MCF 10A (cell line): ENCODE measurements around the gene KDM4C. TPM values are rescaled to one million over a fixed set of nuclear protein-coding genes. Genes with fewer than 3 reads are reported as not detected.

Experiments used
- BruUV-seq: library from RNA; stranded (reverse); fragments of 400-500 nt; replicated peaks from 2 replicates; lab custom pipeline; 2021; lab: Mats Ljungman, UMichigan
- CTCF ChIA-PET: fragments of 300-600 bp; sonication (Branson Sonifier 250); formaldehyde crosslinking; extraction: SDS; loops from one replicate; lab custom pipeline; 2021; ENCODE audit warnings: antibody characterized with exemption, inconsistent platforms; lab: Yijun Ruan, JAX
- POLR2A ChIA-PET: fragments of 300-600, 350-650 bp; sonication (Branson Sonifier 250); formaldehyde crosslinking; extraction: SDS; loops from one replicate; lab custom pipeline; 2020; ENCODE audit warnings: antibody characterized with exemption, inconsistent platforms; lab: Yijun Ruan, JAX
- DNase-seq: peaks from one replicate; pipeline ENCODE4 v3.0.0-alpha.2; 2018; ENCODE audit not compliant: unreplicated experiment
- H3K27ac Mint-ChIP-seq: one replicate; pipeline ENCODE4 v1.8.0; 2022; ENCODE audit warnings: mild to moderate bottlenecking, low read depth, mixed read lengths; ENCODE audit not compliant: unreplicated experiment
- H3K27me3 Mint-ChIP-seq: one replicate; pipeline ENCODE4 v1.8.0; 2022; ENCODE audit warnings: mixed read lengths; ENCODE audit not compliant: insufficient read depth, unreplicated experiment
- H3K36me3 Mint-ChIP-seq: one replicate; pipeline ENCODE4 v1.8.0; 2022; ENCODE audit warnings: mild to moderate bottlenecking, moderate library complexity, mixed read lengths; ENCODE audit not compliant: insufficient read depth, unreplicated experiment
- H3K4me1 Mint-ChIP-seq: one replicate; pipeline ENCODE4 v1.8.0; 2022; ENCODE audit warnings: mixed read lengths; ENCODE audit not compliant: insufficient read depth, unreplicated experiment
- H3K4me3 Mint-ChIP-seq: one replicate; pipeline ENCODE4 v1.8.0; 2022; ENCODE audit warnings: mild to moderate bottlenecking, moderate library complexity, mixed read lengths; ENCODE audit not compliant: unreplicated experiment
- H3K9me3 Mint-ChIP-seq: one replicate; pipeline ENCODE4 v1.8.0; 2022; ENCODE audit warnings: mixed read lengths; ENCODE audit not compliant: unreplicated experiment
- intact Hi-C: fragments of 100-400 bp; cut with micrococcal nuclease; formaldehyde crosslinking; loops from 2 replicates; pipeline ENCODE4 v1.14.1; 2022
- total RNA-seq: library from RNA; stranded (reverse); gene quantifications from 2 replicates; pipeline ENCODE4 v1.2.3, GENCODE V29; 2022
- TF ChIP-seq, protein P1 (sequence below): fragments of 200-600 bp; IDR thresholded peaks from one replicate; pipeline ENCODE4 v1.8.0; 2022; ENCODE audit warnings: antibody characterized with exemption, mild to moderate bottlenecking; ENCODE audit not compliant: unreplicated experiment

KDM4C gene
- total RNA-seq, 1 experiment from 2014 or later, result 29.5 TPM

DNA sequence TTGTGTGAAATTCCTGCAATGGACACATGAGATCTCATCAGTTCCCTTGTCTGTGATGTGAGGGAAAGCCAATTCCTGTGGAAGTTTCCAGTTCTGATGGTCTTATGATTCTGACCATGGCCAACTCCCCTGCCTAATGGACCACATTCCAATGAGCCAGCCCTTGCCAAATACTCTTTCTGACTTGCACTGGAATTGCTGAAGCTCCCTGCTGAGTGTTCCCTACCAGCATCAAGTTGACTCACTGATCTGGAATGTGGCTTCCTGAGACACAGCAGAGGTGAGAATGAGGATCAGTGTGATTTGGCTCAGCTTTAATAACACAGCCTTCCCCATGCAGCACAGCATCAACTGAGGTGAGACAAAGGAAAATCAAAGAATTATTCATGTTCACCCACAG lies 427.8 kb downstream of the KDM4C start:
- ChIA-PET CTCF (interaction anchor here (0.8 to 3.1 kb wide), 7 partner anchors 9 to 150 kb away, joined by 3 to 13 read pairs (median 4); no protein-coding TSS in a partner anchor), POLR2A (interaction anchor here (0.7 to 1.0 kb wide), 4 partner anchors 9 to 39 kb away, joined by 3 to 4 read pairs (median 4); no protein-coding TSS in a partner anchor)
- Mint-ChIP-seq H3K27me3 (no peaks in the 10 kb centered on the region), H3K36me3 (peaks cover 11% of the 10 kb centered on the region), H3K9me3 (peaks cover 2% of the 10 kb centered on the region), H3K27ac (no peak overlapping the region), H3K4me3 (no peak overlapping the region), H3K4me1 (peaks cover 14% of the 10 kb centered on the region)
- TF ChIP-seq, protein P1, sequence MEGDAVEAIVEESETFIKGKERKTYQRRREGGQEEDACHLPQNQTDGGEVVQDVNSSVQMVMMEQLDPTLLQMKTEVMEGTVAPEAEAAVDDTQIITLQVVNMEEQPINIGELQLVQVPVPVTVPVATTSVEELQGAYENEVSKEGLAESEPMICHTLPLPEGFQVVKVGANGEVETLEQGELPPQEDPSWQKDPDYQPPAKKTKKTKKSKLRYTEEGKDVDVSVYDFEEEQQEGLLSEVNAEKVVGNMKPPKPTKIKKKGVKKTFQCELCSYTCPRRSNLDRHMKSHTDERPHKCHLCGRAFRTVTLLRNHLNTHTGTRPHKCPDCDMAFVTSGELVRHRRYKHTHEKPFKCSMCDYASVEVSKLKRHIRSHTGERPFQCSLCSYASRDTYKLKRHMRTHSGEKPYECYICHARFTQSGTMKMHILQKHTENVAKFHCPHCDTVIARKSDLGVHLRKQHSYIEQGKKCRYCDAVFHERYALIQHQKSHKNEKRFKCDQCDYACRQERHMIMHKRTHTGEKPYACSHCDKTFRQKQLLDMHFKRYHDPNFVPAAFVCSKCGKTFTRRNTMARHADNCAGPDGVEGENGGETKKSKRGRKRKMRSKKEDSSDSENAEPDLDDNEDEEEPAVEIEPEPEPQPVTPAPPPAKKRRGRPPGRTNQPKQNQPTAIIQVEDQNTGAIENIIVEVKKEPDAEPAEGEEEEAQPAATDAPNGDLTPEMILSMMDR, result no peak
- intact Hi-C loops, result loop anchor here (5.0 kb wide), 1 partner anchor 47 kb away; no protein-coding TSS in a partner anchor
- BruUV-seq, result no TSS peak
- peak; percentile 94 for DNase-seq

DNA sequence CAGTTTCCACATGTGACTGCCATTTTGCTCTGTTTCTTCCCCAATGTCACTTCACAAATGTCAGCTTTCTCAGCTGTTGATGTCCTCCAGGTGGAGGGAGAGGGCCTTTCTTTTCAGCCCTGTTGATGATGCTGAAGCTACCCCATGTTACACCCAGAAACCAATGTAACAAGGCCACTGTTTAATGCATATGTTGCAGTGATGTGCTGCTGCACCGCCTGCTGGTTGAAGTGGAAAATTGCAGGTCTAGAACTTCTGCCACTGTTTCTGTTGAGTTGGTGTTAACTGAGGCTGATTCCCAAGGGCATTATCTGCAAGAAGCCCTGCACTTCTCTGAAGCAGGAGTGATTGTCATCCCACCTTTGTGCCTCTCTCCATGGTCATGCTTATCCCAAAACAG lies 428.4 kb downstream of the KDM4C start:
- peaks cover 8% of the 10 kb centered on the region for H3K9me3 Mint-ChIP-seq
- H3K27ac Mint-ChIP-seq, result no peak overlapping the region
- no TSS peak for BruUV-seq
- peaks cover 14% of the 10 kb centered on the region for H3K4me1 Mint-ChIP-seq
- intact Hi-C loops, result loop anchor here (5.0 kb wide), 1 partner anchor 46 kb away; no protein-coding TSS in a partner anchor
- POLR2A ChIA-PET, result no interaction called here
- H3K27me3 Mint-ChIP-seq, result no peaks in the 10 kb centered on the region
- CTCF ChIA-PET, result interaction anchor here (0.9 to 3.1 kb wide), 7 partner anchors 10 to 150 kb away, joined by 3 to 13 read pairs (median 4); no protein-coding TSS in a partner anchor
- TF ChIP-seq, protein P1, result peak; percentile 63
- peaks cover 11% of the 10 kb centered on the region for H3K36me3 Mint-ChIP-seq
- no peak overlapping the region for H3K4me3 Mint-ChIP-seq
- peak; percentile 67 for DNase-seq

DNA sequence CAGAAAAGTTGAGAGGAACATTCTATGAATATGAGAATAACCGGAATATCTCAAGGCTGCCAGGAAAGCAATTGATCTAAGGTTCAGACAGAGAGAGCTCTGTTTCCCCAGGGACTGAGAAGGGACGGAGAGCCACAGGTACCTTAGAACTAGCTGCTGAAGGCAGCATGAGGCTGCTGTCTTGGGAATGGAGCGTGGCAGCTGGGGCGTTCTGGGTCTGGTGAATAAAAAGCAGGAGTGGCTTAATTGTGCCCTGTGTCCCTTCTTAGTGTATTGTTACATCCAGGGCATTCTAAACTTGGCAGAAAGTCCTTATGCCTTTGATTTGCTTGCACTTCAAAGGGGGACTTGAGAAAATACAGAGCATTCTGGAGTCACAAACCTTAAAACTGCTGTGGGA lies 434.5 kb downstream of the KDM4C start:
- intact Hi-C loops, result no loop called here
- no TSS peak for BruUV-seq
- TF ChIP-seq, protein P1, result no peak
- Mint-ChIP-seq H3K27me3 (no peaks in the 10 kb centered on the region), H3K27ac (no peak overlapping the region), H3K9me3 (peaks cover 20% of the 10 kb centered on the region), H3K4me1 (peaks cover 9% of the 10 kb centered on the region), H3K36me3 (peaks cover 6% of the 10 kb centered on the region), H3K4me3 (no peak overlapping the region)
- CTCF ChIA-PET, result interaction anchor here (0.6 kb wide), 2 partner anchors 9 to 48 kb away, joined by 3 to 5 read pairs; no protein-coding TSS in a partner anchor
- POLR2A ChIA-PET, result no interaction called here
- DNase-seq, result no peak

DNA sequence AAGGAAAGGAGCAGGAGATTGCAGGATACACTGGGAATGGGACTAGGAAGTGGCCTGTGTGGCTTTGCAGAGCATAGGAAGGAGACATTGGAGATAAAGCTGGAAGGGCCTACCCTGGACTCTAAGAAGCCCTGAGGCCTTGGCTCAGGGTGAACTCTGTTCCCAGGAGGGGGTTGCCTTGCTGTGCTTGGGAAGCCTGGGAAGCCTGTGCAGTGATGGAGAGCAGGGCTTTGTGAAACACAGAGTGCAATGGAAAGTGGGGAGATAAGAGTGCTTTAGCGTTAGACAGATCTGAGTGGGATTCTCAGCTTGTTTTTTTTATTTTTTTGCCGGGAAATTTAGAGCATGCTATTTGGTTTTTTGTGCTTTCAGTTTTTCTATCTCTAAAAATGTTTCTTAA lies 437.8 kb downstream of the KDM4C start:
- DNase-seq, result no peak
- intact Hi-C loops, result no loop called here
- peaks cover 18% of the 10 kb centered on the region for H3K9me3 Mint-ChIP-seq
- POLR2A ChIA-PET, result interaction anchor here (0.7 to 0.8 kb wide), 2 partner anchors 10 to 83 kb away, joined by 3 to 4 read pairs; no protein-coding TSS in a partner anchor
- no peaks in the 10 kb centered on the region for H3K27me3 Mint-ChIP-seq
- H3K27ac Mint-ChIP-seq, result no peak overlapping the region
- TF ChIP-seq, protein P1, result no peak
- no TSS peak for BruUV-seq
- H3K4me3 Mint-ChIP-seq, result no peak overlapping the region
- CTCF ChIA-PET, result interaction anchor here (1.1 kb wide), 1 partner anchor 9 kb away, joined by 3 read pairs; no protein-coding TSS in a partner anchor
- H3K4me1 Mint-ChIP-seq, result peaks cover 9% of the 10 kb centered on the region
- no peaks in the 10 kb centered on the region for H3K36me3 Mint-ChIP-seq
